ENCODE data around the gene LAMC1.
A peak's percentile ranks its signal among the peaks of the same experiment; 100 is the strongest.
"Not testable (repeated sequence)": the region's sequence is repeated elsewhere in the genome, so short reads cannot be mapped to it uniquely, and the experiment has no call there.

The LAMC1 gene

DNA sequence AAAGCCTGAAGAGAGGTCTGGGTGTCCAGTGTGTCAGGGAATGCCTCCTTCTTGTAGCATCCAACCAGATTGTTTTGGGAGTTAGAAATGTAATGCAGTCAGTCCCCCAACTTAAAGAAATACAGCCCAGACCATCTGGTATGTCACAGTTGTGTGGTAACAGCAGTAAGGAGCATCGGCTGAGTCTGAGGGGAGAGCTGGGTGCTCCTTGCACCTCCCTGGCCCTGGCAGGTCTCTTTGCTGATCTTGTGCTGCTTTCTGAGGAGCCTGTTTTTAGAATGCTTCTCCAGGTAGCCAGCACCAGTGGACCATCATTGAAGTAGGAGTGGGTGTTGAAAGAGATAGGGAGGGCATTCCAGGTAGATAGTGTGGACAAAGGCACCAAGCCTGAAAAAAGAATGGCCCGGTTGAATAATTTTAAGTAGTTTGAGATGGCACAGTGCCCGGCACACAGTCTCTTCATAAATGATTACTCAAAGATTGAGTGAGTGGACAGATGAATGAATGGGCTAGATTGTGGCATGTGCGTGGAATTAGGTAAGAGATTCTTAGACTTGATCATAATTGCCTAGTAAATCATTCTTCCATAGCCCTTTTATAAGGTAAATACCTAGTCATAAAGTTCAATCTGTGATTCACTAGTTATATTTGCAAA lies 46.5 kb downstream of the LAMC1 start:
- H3K27me3 ChIP-seq (ENCODE audit: low read length), result no peaks in the 10 kb centered on the region
- H3K4me2 ChIP-seq (ENCODE audit: low read depth, low read length, poor library complexity, severe bottlenecking), result no peak overlapping the region
- H3K36me3 ChIP-seq (ENCODE audit: low read length), result no peaks in the 10 kb centered on the region
- H3K27ac ChIP-seq (ENCODE audit: low read depth, low read length), result no peak overlapping the region
- no peak overlapping the region for H3K4me3 ChIP-seq (ENCODE audit: insufficient read depth, low read length, poor library complexity, severe bottlenecking)
- H3K9ac ChIP-seq (ENCODE audit: low read length), result no peak overlapping the region
- peaks cover 11% of the 10 kb centered on the region; the same call in 1 of the 2 replicates for H3F3A ChIP-seq (ENCODE audit: insufficient read depth)
- H3K9me3 ChIP-seq (ENCODE audit: insufficient read depth, low read length), result no peaks in the 10 kb centered on the region
- peaks cover 7% of the 10 kb centered on the region; the same call in 1 of the 2 replicates for H3K79me2 ChIP-seq (ENCODE audit: insufficient read depth, low read length)
- H4K20me1 ChIP-seq (ENCODE audit: low read depth, low read length), result peaks cover 6% of the 10 kb centered on the region; the same call in 1 of the 2 replicates
- H3K9me2 ChIP-seq (replicated peaks; ENCODE audit: insufficient read depth, low read length), result no peaks in the 10 kb centered on the region
- no peak overlapping the region for H2AFZ ChIP-seq (ENCODE audit: low read depth, low read length, severe bottlenecking)
- no peak for TF ChIP-seq EZH2phosphoT487 (conservative IDR thresholded peaks at IDR 0.05; ENCODE audit: low read length)
- TF ChIP-seq, protein P1, sequence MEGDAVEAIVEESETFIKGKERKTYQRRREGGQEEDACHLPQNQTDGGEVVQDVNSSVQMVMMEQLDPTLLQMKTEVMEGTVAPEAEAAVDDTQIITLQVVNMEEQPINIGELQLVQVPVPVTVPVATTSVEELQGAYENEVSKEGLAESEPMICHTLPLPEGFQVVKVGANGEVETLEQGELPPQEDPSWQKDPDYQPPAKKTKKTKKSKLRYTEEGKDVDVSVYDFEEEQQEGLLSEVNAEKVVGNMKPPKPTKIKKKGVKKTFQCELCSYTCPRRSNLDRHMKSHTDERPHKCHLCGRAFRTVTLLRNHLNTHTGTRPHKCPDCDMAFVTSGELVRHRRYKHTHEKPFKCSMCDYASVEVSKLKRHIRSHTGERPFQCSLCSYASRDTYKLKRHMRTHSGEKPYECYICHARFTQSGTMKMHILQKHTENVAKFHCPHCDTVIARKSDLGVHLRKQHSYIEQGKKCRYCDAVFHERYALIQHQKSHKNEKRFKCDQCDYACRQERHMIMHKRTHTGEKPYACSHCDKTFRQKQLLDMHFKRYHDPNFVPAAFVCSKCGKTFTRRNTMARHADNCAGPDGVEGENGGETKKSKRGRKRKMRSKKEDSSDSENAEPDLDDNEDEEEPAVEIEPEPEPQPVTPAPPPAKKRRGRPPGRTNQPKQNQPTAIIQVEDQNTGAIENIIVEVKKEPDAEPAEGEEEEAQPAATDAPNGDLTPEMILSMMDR (IDR thresholded peaks at IDR 0.05; ENCODE audit: insufficient read depth, low read length, poor library complexity, severe bottlenecking), result no peak

GRCh38 chr1:183070234-183070922 lies 47.2 kb downstream of the LAMC1 start:
- H3K79me2 ChIP-seq (ENCODE audit: insufficient read depth, low read length), result peaks cover 7% of the 10 kb centered on the region; the same call in 1 of the 2 replicates
- 0 out of 2 replicates have a peak, but pooled peaks cover 6% of the 10 kb centered on the region for H4K20me1 ChIP-seq (ENCODE audit: low read depth, low read length)
- H3K27me3 ChIP-seq (ENCODE audit: low read length), result no peaks in the 10 kb centered on the region
- H3K4me3 ChIP-seq (ENCODE audit: insufficient read depth, low read length, poor library complexity, severe bottlenecking), result no peak overlapping the region
- no peak overlapping the region for H2AFZ ChIP-seq (ENCODE audit: low read depth, low read length, severe bottlenecking)
- H3K9me2 ChIP-seq (replicated peaks; ENCODE audit: insufficient read depth, low read length), result no peaks in the 10 kb centered on the region
- no peak for TF ChIP-seq EZH2phosphoT487 (conservative IDR thresholded peaks at IDR 0.05; ENCODE audit: low read length)
- TF ChIP-seq, protein P1 (IDR thresholded peaks at IDR 0.05; ENCODE audit: insufficient read depth, low read length, poor library complexity, severe bottlenecking), result no peak
- no peak overlapping the region for H3K9ac ChIP-seq (ENCODE audit: low read length)
- peaks cover 11% of the 10 kb centered on the region; the same call in 1 of the 2 replicates for H3F3A ChIP-seq (ENCODE audit: insufficient read depth)
- no peaks in the 10 kb centered on the region for H3K36me3 ChIP-seq (ENCODE audit: low read length)
- peak overlapping the region; percentile 65 for H3K4me2 ChIP-seq (ENCODE audit: low read depth, low read length, poor library complexity, severe bottlenecking)
- H3K9me3 ChIP-seq (ENCODE audit: insufficient read depth, low read length), result no peaks in the 10 kb centered on the region
- no peak overlapping the region for H3K27ac ChIP-seq (ENCODE audit: low read depth, low read length)

DNA sequence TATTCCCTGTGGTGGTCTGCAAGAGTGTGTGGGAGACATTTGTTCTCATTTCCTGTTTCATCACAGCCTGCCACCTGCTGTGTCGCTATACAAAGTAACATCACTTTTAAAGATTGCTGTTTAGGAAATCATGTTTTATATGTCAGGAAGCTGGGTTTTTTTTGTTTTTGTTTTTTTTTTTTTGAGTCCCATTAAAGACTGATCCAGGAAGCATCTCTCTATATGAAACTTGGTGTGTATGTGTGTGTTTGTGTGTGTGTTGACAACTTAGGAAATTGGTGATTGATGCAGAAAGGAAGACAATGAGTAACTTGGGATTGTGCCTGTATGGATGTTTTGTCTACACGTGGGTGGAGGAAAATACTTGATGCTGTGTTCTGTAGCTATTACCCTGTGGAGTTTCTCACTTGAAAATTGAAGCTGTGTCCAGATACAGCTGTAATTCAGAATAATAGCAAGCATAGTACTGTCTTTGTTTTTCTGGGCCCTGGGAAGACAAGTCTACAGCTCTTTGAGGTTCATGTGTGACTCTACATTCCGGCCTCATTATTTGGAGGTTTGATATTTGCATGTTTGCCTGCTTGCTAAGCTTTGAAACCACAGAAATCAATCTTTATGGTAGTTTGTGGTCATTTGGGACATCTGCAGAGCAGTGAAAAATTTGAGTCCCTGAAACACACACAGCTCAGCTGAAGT lies 47.9 kb downstream of the LAMC1 start:
- H3K4me2 ChIP-seq (ENCODE audit: low read depth, low read length, poor library complexity, severe bottlenecking), result peak overlapping the region; percentile 65
- H3K9ac ChIP-seq (ENCODE audit: low read length), result no peak overlapping the region
- 0 out of 2 replicates have a peak, but pooled peaks cover 6% of the 10 kb centered on the region for H4K20me1 ChIP-seq (ENCODE audit: low read depth, low read length)
- peaks cover 7% of the 10 kb centered on the region; the same call in 1 of the 2 replicates for H3K79me2 ChIP-seq (ENCODE audit: insufficient read depth, low read length)
- H3K27me3 ChIP-seq (ENCODE audit: low read length), result no peaks in the 10 kb centered on the region
- H3F3A ChIP-seq (ENCODE audit: insufficient read depth), result peaks cover 11% of the 10 kb centered on the region; the same call in 1 of the 2 replicates
- H3K9me2 ChIP-seq (replicated peaks; ENCODE audit: insufficient read depth, low read length), result no peaks in the 10 kb centered on the region
- H2AFZ ChIP-seq (ENCODE audit: low read depth, low read length, severe bottlenecking), result no peak overlapping the region
- TF ChIP-seq, protein P1 (IDR thresholded peaks at IDR 0.05; ENCODE audit: insufficient read depth, low read length, poor library complexity, severe bottlenecking), result no peak
- no peak for TF ChIP-seq EZH2phosphoT487 (conservative IDR thresholded peaks at IDR 0.05; ENCODE audit: low read length)
- peak overlapping the region; percentile 45 for H3K4me3 ChIP-seq (ENCODE audit: insufficient read depth, low read length, poor library complexity, severe bottlenecking)
- H3K9me3 ChIP-seq (ENCODE audit: insufficient read depth, low read length), result no peaks in the 10 kb centered on the region
- H3K27ac ChIP-seq (ENCODE audit: low read depth, low read length), result no peak overlapping the region; the same call in 1 of the 2 replicates
- H3K36me3 ChIP-seq (ENCODE audit: low read length), result no peaks in the 10 kb centered on the region

- not testable (repeated sequence) for H3K27me3 ChIP-seq (ENCODE audit: low read length); H3K9ac ChIP-seq (ENCODE audit: low read length); H4K20me1 ChIP-seq (ENCODE audit: low read depth, low read length); H3K79me2 ChIP-seq (ENCODE audit: insufficient read depth, low read length); H2AFZ ChIP-seq (ENCODE audit: low read depth, low read length, severe bottlenecking); H3K36me3 ChIP-seq (ENCODE audit: low read length); H3K9me2 ChIP-seq (replicated peaks; ENCODE audit: insufficient read depth, low read length); H3K27ac ChIP-seq (ENCODE audit: low read depth, low read length); H3K4me2 ChIP-seq (ENCODE audit: low read depth, low read length, poor library complexity, severe bottlenecking); H3K9me3 ChIP-seq (ENCODE audit: insufficient read depth, low read length); H3K4me3 ChIP-seq (ENCODE audit: insufficient read depth, low read length, poor library complexity, severe bottlenecking)
- H3F3A ChIP-seq (ENCODE audit: insufficient read depth), result peaks cover 11% of the 10 kb centered on the region; the same call in 1 of the 2 replicates
Measured at GRCh38 chr1:183072595-183072994, 49.4 kb downstream of the LAMC1 start.
